Bronchial epithelial cell (primary cell): ENCODE results near the gene SDCCAG8. TPM values are rescaled to one million over a fixed set of nuclear protein-coding genes. Genes with fewer than 3 reads are reported as not detected.

Source experiments
- DNase-seq: peaks from one replicate; pipeline ENCODE4 v3.0.0-alpha.2; 2010; ENCODE audit warnings: low read depth
- FAIRE-seq: peaks from 2 replicates; lab custom pipeline; 2011; peaks lifted over from hg19 to GRCh38; lab: Jason Lieb, UNC
- H3K27me3 ChIP-seq: 2 replicates; pipeline ENCODE4 v1.5.1; 2011; ENCODE audit warnings: low read length; ENCODE audit not compliant: control insufficient read depth, insufficient read depth
- H3K36me3 ChIP-seq: 2 replicates; pipeline ENCODE4 v1.5.1; 2011; ENCODE audit warnings: low read length; ENCODE audit not compliant: control insufficient read depth, insufficient read depth
- H3K4me3 ChIP-seq: 2 replicates; pipeline ENCODE4 v1.5.1; 2011; ENCODE audit warnings: mild to moderate bottlenecking, low read depth, low read length, control low read depth
- CTCF ChIP-seq: IDR thresholded peaks from 2 replicates; pipeline ENCODE4 v1.5.1; 2011; ENCODE audit warnings: mild to moderate bottlenecking, moderate library complexity, low read length, control low read depth, inconsistent platforms; ENCODE audit not compliant: insufficient read depth, severe bottlenecking
- total RNA-seq: library from RNA; depleted of rRNA; stranded (reverse); fragments of >200 nt; gene quantifications from 2 replicates; pipeline ENCODE4 v1.2.1, GENCODE V29; 2014

The SDCCAG8 gene
- total RNA-seq, 1 donor from 2014 or later = 32.4 TPM

- Histone ChIP-seq H3K27me3 (no peaks in the 10 kb centered on the region), H3K4me3 (no peak overlapping the region), H3K36me3 (no peaks in the 10 kb centered on the region)
- DNase-seq = no peak
- TF ChIP-seq CTCF = no peak
- no peak for FAIRE-seq
These were observed 37.8 kb upstream of the SDCCAG8 start for GRCh38 chr1:243218059-243218458.

GRCh38 chr1:243227622-243228021 lies 28.2 kb upstream of the SDCCAG8 start:
- H3K27me3 ChIP-seq = no peaks in the 10 kb centered on the region
- no peak overlapping the region for H3K4me3 ChIP-seq
- FAIRE-seq (no peak), DNase-seq (no peak)
- peaks cover 2% of the 10 kb centered on the region for H3K36me3 ChIP-seq
- no peak for TF ChIP-seq CTCF

- no peak for TF ChIP-seq CTCF
- no peak overlapping the region for H3K4me3 ChIP-seq
- no peak for FAIRE-seq
- no peaks in the 10 kb centered on the region for H3K27me3 ChIP-seq
- no peak for DNase-seq
- peaks cover 2% of the 10 kb centered on the region for H3K36me3 ChIP-seq
These were observed 26.3 kb upstream of the SDCCAG8 start for GRCh38 chr1:243229526-243229925.

GRCh38 chr1:243230914-243231313 lies 24.9 kb upstream of the SDCCAG8 start:
- H3K36me3 ChIP-seq = peaks cover 2% of the 10 kb centered on the region
- DNase-seq (peak; percentile 32), FAIRE-seq (no peak)
- H3K27me3 ChIP-seq = no peaks in the 10 kb centered on the region
- TF ChIP-seq CTCF = no peak
- H3K4me3 ChIP-seq = no peak overlapping the region

- no peak for FAIRE-seq
- no peak overlapping the region for H3K4me3 ChIP-seq
- no peak for DNase-seq
- no peaks in the 10 kb centered on the region for H3K27me3 ChIP-seq
- no peak for TF ChIP-seq CTCF
- peaks cover 2% of the 10 kb centered on the region for H3K36me3 ChIP-seq
These were observed 21.9 kb upstream of the SDCCAG8 start for GRCh38 chr1:243233908-243234307.

- TF ChIP-seq CTCF = no peak
These were observed 20.7 kb upstream of the SDCCAG8 start for GRCh38 chr1:243234978-243235647.

More at GRCh38 chr1:243234978-243235647, 20.7 kb upstream of the SDCCAG8 start:
- no peak for FAIRE-seq
- DNase-seq = no peak
- H3K4me3 ChIP-seq = no peak overlapping the region
- peaks cover 2% of the 10 kb centered on the region for H3K36me3 ChIP-seq
- H3K27me3 ChIP-seq = no peaks in the 10 kb centered on the region
